HTERT RPE-1 (cell line): ENCODE results near the gene MYOF.

Experiments
- in situ Hi-C: fragments of 300-500 bp; cut with MboI; formaldehyde crosslinking; loops from 4 replicates; pipeline ENCODE4 v1.14.3; 2020; ENCODE audit warnings: low sequenced_read_pairs

Gene MYOF

GRCh38 chr10:93261961-93262610, 220.0 kb downstream of the MYOF start:
- in situ Hi-C loops = no loop called here

GRCh38 chr10:93261089-93261488, 221.0 kb downstream of the MYOF start:
- in situ Hi-C loops = no loop called here

GRCh38 chr10:93259126-93259525, 223.0 kb downstream of the MYOF start:
- in situ Hi-C loops = no loop called here
